Upper lobe of left lung (tissue), 4 donors: Measurements from ENCODE around the gene IFT88.

Experiments used
- CTCF ChIP-seq, 6 experiments: fragments of 450-650 bp in 4 of 6; fragments of 200-600 bp in 2 of 6; sonication (generic) in 2 of 6; IDR thresholded peaks; one replicate each; pipeline ENCODE4 v1.5.1; 2016 to 2019; ENCODE audit warnings: antibody characterized with exemption in 6 of 6
- EP300 ChIP-seq, 4 donors: sonication (generic); formaldehyde crosslinking; IDR thresholded peaks; one replicate each; pipeline ENCODE4 v1.5.1; 2017; ENCODE audit warnings: antibody characterized with exemption in 4 of 4, control low read depth in 2 of 4
- POLR2A ChIP-seq, 4 donors: fragments of 450-650 bp; IDR thresholded peaks; one replicate each; pipeline ENCODE4 v1.5.1; 2016 to 2017; ENCODE audit warnings: antibody characterized with exemption in 4 of 4, mild to moderate bottlenecking in 2 of 4

- TF ChIP-seq CTCF (IDR thresholded peaks at IDR 0.05) (no peak), EP300 (IDR thresholded peaks at IDR 0.05) (no peak), POLR2A (IDR thresholded peaks at IDR 0.05) (no peak)
These were observed 20.4 kb upstream of the IFT88 start for GRCh38 chr13:20546556-20546955.
